ENCODE measurements around the gene CDH4.
A peak's percentile ranks its signal among the peaks of the same experiment; 100 is the strongest.

DNA sequence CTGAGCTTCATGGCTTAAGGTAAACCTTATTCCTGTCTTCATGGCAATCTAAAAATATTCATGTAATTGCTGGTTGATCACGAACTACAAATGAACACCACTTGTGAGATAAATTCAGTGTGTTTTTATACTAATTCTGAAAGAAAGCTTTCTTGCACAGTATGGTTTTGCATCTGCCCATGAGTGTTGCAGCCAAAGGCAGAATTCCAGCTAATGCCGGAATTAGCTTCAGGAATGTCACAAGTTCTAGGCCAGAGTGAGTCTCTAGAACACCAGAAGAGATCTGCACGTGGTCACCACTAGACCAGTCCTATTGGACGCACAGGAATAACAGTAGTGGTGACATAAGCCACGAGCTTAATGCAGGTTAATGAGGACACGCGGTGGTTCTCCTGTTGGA, 223.7 kb downstream of the CDH4 start:
- TF ChIP-seq POLR2AphosphoS5 (IDR thresholded peaks at IDR 0.05; ENCODE audit: low read depth, low read length): peak; percentile 20; the same call in 1 of the 2 replicates
- TF ChIP-seq, protein P1, sequence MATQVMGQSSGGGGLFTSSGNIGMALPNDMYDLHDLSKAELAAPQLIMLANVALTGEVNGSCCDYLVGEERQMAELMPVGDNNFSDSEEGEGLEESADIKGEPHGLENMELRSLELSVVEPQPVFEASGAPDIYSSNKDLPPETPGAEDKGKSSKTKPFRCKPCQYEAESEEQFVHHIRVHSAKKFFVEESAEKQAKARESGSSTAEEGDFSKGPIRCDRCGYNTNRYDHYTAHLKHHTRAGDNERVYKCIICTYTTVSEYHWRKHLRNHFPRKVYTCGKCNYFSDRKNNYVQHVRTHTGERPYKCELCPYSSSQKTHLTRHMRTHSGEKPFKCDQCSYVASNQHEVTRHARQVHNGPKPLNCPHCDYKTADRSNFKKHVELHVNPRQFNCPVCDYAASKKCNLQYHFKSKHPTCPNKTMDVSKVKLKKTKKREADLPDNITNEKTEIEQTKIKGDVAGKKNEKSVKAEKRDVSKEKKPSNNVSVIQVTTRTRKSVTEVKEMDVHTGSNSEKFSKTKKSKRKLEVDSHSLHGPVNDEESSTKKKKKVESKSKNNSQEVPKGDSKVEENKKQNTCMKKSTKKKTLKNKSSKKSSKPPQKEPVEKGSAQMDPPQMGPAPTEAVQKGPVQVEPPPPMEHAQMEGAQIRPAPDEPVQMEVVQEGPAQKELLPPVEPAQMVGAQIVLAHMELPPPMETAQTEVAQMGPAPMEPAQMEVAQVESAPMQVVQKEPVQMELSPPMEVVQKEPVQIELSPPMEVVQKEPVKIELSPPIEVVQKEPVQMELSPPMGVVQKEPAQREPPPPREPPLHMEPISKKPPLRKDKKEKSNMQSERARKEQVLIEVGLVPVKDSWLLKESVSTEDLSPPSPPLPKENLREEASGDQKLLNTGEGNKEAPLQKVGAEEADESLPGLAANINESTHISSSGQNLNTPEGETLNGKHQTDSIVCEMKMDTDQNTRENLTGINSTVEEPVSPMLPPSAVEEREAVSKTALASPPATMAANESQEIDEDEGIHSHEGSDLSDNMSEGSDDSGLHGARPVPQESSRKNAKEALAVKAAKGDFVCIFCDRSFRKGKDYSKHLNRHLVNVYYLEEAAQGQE (IDR thresholded peaks at IDR 0.05; ENCODE audit: insufficient read depth in 1 of 2, low read depth in 2 of 2, low read length in 2 of 2): no peak

Data from PFSK-1 (cell line).